ENCODE measurements around the gene ABITRAM.
"Not testable (repeated sequence)": the region's sequence is repeated elsewhere in the genome, so short reads cannot be mapped to it uniquely, and the experiment has no call there.

The ABITRAM gene, protein sequence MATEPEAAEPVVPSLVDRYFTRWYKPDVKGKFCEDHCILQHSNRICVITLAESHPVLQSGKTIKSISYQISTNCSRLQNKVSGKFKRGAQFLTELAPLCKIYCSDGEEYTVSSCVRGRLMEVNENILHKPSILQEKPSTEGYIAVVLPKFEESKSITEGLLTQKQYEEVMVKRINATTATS

DNA sequence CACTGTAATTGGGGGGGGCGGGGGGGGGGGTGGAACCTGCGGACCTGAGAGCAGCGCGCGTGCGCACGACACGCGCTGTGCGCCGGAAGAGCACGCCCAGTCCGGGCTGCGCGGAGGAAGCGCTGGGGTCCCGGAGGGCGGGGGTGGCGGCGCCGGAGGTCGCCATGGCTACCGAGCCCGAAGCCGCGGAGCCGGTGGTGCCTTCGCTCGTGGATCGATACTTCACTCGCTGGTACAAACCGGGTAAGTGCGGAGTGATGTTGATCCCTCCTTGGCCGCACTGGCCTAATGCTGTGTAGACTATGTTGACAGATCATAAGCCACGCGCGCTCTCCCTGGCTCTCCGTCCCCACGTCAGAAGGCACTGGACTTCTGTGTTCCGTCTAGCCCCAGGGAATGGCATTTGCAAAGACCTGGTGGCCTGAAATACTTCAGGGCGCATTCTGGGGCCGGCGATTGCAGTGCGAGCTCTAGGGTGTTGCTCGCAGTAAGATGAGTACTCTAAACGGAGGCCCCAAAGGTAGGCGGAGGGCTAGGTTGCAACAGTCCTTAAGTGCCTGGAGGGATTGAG is at the start of gene ABITRAM:
Gene ABITRAM (plus strand): TSS at position 78 of the 571 bp plus-strand sequence. CDS start 87 bp downstream, at position 165.
- peak; percentile 57 for FAIRE-seq
- DNase-seq (ENCODE audit: insufficient read length, low spot score): peak; percentile 95

DNA sequence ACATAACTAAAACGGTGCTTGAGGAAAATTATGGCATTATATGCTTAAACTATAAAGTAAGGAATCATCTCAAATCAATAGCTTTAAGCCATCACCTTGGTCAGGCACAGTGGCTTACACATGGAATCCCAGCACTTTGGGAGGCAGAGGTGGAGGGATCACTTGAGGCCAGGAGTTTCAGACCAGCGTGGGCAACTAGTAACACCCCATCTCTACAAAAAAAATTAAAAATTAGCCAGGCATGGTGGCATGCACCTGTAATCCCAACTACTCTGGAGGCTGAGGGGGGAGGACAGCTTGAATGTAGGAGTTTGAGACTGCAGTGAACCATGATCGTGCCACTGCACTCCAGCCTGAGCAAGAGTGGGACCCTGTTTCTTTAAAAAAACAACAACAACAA is 49.5 kb upstream of the ABITRAM start:
- FAIRE-seq: peak; percentile 72

More for the DNA sequence above, at the start of gene ABITRAM:
- peak; percentile 74 for TF ChIP-seq POLR2A (IDR thresholded peaks at IDR 0.05; ENCODE audit: low read depth, low read length)

DNA sequence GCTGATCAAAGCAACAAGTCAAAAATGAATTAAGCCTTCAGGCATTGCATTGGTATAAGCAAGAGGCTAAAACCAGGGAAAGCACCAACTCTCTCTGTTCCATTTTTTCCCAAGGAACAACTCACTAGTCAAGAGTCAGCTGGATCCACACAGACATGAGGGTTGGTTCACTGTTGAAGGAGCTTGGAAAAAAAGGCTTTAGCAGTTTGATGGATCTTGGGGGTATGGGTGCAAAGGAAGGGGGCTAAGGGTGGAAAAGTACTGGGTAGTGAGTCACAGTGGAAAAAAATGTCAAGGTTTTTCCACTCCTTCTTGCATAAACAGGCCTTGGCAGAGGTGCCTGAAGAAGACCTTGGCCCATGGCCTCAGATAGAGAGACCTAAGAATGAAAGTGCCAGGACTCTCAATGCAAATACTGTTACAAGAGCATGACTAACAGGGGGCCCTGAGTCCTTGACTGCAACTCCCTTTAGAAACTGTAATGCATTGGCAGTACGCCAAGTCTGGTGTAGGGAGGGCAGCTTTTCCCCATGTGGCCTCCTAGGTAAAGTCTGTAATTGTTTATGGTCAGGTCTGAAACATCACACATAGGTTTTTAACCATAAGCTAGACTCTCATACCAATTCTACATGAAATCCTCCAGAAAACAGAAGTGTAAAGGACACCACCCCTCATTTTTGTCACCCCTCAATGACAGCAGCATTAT is 48.4 kb upstream of the ABITRAM start:
- no peak for TF ChIP-seq POLR2A (IDR thresholded peaks at IDR 0.05; ENCODE audit: low read depth, low read length)
- FAIRE-seq (peak; percentile 100), DNase-seq (ENCODE audit: insufficient read length, low spot score) (peak; percentile 72)

More for the DNA sequence above, 49.5 kb upstream of the ABITRAM start:
- DNase-seq (ENCODE audit: insufficient read length, low spot score): no peak
- TF ChIP-seq POLR2A (IDR thresholded peaks at IDR 0.05; ENCODE audit: low read depth, low read length): no peak

DNA sequence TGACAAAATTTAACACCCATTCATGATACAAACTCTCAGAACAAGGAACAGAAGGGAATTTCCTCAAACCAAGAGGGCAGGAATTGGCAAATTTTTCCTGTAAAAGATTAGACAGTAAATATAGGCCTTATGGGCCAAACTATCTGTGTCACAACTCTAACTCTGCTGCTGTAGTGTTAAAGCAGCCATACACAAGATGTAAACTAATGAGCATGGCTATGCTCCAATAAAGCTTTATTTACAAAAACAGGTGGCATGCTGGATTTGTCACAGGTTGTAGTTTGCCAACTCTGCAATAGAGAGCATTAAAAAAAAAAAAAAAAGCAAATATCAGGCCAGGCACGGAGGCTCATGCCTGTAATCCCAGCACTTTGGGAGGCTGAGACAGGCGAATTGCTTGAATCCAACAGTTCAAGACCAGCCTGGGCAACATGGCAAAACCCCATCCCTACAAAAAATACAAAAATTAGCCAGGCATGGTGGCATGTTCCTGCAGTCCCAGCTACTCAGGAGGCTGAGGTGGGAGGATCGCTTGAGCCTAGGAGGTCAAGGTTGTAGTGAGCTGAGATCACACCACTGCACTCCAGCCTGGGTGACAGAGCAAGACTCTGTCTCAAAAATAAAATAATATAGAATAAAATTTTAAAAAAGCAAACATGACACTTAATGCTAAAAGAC is 47.5 kb upstream of the ABITRAM start:
- not testable (repeated sequence) for FAIRE-seq

DNA sequence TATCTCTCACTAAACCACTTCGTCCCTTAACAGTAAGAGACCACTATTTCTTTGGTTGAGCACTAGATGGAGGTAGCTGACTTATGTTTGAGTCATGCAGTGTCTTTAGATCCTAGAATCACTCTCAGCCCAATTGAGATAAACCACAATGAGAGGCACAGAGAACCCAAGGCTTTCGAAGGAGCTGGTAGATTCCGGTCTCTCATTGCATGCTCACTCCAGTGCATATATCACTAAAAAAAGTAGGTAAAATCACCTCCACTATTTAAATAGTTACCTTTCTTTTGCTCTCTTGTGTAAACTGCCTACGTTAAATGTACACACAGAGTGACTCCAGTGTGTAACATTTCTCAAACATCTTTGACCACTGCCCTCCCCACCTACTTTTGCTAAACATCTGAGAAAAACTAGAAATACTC is 44.5 kb upstream of the ABITRAM start:
- TF ChIP-seq POLR2A (IDR thresholded peaks at IDR 0.05; ENCODE audit: low read depth, low read length): no peak
- peak; percentile 43 for DNase-seq (ENCODE audit: insufficient read length, low spot score)
- FAIRE-seq: peak; percentile 95

More for the DNA sequence above, 47.5 kb upstream of the ABITRAM start:
- DNase-seq (ENCODE audit: insufficient read length, low spot score): not testable (repeated sequence)

DNA sequence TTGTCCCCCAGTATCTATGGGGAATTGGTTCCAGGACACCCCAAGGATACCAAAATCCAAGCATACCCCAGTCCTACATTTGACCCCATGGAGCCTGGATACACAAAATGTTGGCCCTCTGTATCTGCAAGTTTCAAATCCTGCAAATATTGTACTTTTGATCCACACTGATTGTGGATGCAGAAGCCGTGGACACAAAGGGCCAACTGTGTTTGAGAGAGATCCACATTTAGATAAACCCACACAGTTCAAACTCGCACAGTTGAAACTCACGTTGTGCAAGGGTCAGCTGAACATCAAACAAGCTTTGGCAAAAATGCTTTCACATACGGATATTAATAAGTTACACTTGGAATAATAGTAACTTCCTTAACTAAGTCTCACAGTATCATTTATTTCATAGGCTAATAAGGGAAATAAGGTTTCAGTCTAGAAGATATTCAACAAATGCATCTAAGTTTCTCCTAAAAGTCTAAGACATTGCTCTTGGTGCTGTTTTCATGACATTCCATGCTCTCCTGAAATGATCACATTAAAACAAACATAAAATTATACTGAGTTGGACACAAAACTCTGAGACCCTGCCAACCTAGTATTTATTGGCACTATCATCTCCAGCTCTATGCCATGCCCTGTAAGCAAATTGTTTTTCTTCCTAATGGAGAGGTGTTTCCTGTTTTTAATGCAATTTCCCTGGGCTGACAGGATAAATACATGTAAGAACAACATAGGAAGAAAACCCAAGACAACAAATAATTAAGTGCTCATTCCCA is 39.8 kb upstream of the ABITRAM start:
- DNase-seq (ENCODE audit: insufficient read length, low spot score) (no peak), FAIRE-seq (no peak)
- no peak for TF ChIP-seq POLR2A (IDR thresholded peaks at IDR 0.05; ENCODE audit: low read depth, low read length)

DNA sequence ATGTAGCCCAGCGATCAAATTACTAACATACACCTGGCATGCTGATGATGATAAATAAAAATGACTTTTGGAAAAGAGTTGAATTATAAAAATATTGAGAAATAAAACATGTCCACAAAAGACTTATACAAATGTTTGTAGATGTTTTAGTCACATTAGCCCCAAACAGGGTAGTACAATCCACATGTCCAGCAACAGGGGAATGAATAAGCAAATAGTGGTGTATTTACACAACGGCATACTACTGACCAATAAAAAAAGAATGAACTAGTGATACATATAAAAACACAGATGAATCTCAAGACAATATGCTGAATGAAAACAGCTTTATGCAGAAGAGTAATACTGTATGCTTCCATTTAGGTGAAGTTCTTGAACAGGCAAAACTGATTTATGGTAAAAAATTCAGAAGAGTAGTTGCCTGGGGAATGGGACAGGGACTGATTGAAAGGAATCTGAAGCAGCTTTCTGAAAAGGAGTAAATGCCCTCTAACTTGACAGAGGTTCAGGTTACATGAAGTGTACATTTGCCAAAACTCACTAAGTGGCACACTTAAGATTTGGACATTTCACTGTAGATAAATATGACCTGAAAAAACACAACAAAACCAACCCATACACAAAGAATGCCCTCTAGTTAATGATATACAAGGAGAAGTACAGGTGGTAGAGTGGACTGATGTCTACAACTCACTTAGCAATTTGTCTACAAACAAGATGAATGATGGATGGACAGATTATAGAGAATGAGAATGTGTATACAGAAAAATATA is 36.7 kb upstream of the ABITRAM start:
- DNase-seq (ENCODE audit: insufficient read length, low spot score) (no peak), FAIRE-seq (peak; percentile 6)

DNA sequence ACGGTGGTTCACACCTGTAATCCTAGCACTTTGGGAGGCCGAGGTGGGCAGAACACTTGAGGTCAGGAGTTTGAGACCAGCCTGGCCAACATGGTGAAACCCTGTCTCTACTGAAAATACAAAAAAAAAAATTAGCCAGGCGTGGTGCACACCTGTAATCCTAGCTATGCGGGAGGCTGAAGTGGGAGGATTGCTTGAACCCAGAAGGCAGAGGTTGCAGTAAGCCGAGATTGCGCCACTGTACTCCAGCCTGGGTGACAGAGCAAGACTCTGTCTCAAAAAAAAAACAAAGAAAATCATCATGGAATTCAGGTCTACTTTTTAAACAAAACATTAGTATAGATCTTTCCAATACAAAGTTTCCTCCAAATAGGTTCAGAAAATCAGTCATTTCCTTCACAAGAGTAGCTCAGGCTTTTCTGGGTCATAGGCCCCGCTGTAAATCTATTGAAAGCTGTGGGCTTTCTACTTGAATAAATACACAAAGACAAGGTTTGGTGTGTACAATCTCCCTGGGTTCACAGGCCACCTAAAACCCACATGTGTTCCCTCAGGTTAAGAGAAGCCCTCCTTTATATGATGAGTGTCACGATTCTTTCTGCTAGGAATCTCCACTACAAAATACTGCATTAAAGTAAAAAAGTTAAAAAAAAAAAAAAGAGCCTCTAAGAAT is 35.0 kb upstream of the ABITRAM start:
- FAIRE-seq; DNase-seq (ENCODE audit: insufficient read length, low spot score): not testable (repeated sequence)

More for the DNA sequence above, 36.7 kb upstream of the ABITRAM start:
- no peak for TF ChIP-seq POLR2A (IDR thresholded peaks at IDR 0.05; ENCODE audit: low read depth, low read length)

DNA sequence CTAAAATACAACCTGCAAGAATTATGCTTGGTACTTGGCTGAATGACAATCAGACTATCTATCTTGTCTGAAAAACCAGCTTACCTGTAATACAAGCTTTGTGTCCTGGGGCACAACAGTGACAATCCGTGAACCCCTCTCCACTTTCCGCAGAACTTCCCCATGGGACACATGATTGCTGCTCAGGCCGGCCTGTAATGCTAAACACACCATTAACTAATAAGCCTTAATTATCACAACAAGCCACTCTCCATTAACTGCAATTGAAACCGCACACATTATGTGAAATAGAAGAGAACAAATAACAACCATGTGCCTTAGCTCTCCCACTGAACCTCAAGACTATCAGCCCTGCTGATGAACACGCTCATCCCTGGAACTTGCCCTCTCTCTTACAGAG is 34.0 kb upstream of the ABITRAM start:
- peak; percentile 70 for FAIRE-seq
- TF ChIP-seq POLR2A (IDR thresholded peaks at IDR 0.05; ENCODE audit: low read depth, low read length): no peak

DNA sequence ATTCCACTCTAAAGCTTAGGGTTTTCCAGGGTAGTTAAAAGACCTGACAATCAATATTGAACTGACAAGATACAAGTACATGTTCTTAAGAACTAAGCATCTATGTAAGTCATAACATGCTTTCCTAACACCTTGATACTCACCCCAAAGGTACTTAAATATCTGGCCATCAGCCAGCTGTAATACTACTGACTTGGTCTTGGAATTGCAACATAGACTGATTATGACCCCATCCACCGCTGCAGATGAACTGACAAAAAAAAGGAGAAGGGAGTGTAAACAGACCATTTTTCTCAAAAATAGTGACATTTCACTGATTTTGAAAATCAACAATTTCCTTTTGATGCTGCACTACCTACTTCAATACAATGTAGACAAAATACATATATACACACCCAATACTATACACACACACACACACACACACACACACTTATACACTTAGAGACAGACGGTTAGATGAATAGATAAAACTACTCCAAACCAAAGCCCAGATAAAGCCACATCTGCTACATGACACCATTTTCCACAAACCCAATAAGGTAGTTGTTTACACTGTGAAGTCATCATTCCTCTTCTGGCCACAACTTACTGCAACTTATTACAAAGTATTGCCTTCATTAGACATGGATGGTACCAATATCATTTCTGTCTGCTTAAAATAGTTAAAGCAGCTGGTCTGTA is 30.6 kb upstream of the ABITRAM start:
- DNase-seq (ENCODE audit: insufficient read length, low spot score) (no peak), FAIRE-seq (peak; percentile 74)
- no peak for TF ChIP-seq POLR2A (IDR thresholded peaks at IDR 0.05; ENCODE audit: low read depth, low read length)

More for the DNA sequence above, 34.0 kb upstream of the ABITRAM start:
- no peak for DNase-seq (ENCODE audit: insufficient read length, low spot score)

DNA sequence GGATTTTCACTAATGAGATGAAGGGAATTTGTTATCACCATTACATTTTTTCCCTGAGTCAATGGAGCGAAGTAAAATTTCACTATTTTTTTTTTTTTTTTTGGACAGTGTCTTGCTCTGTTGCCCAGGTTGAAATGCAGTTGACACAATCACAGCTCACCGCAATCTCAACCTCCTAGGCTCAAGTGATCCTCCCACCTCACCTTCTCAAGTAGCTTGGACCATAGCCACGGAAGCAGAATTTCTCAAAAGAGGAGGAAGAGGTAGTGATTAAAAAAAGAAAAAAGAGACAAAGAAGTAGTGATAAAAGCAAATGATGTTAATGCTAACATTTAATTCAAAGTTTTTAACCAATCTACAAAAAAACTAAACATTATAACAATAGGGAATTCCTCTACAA is 30.0 kb upstream of the ABITRAM start:
- DNase-seq (ENCODE audit: insufficient read length, low spot score) (no peak), FAIRE-seq (no peak)
- no peak for TF ChIP-seq POLR2A (IDR thresholded peaks at IDR 0.05; ENCODE audit: low read depth, low read length)

DNA sequence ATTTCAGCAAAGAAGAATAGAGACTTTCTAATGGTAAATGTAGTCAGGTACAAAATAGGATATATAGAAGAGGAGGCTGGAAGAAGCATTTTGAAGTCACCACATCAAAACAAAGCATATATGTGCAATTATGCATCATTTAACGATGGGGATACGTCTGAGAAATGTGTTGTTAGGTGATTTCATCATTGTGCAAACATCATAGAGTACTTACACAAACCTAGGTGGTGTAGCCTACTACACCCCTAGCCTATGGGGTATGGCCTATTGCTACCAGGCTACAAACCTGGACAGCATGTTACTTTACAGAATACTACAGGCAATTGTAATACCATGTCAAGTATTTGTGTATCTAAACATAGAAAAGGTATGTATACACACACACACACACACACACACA is 28.7 kb upstream of the ABITRAM start:
- FAIRE-seq: peak; percentile 71
- TF ChIP-seq POLR2A (IDR thresholded peaks at IDR 0.05; ENCODE audit: low read depth, low read length): no peak
- no peak for DNase-seq (ENCODE audit: insufficient read length, low spot score)
